Left colon (tissue), 2 donors: Measurements from ENCODE around the gene RNF227. TPM values are rescaled to one million over a fixed set of nuclear protein-coding genes. Genes with fewer than 3 reads are reported as not detected.
A peak's percentile ranks its signal among the peaks of the same experiment; 100 is the strongest.
"Not testable (repeated sequence)": the region's sequence is repeated elsewhere in the genome, so short reads cannot be mapped to it uniquely, and the experiment has no call there.

Experiments used
- ATAC-seq: fragments of 200-7000 bp; cut with Tn5 transposase; one replicate; pipeline ENCODE4 v1.9.1; 2020; ENCODE audit warnings: mild to moderate bottlenecking, moderate library complexity
- DNase-seq, 2 donors: peaks; one replicate each; pipeline ENCODE4 v3.0.0-alpha.2; 2020
- intact Hi-C, 2 donors: fragments of 100-400 bp; cut with DNase I in 1 of 2; cut with micrococcal nuclease in 1 of 2; formaldehyde crosslinking; loops; one replicate each; pipeline versions ENCODE4 v1.11.2 to v1.14.0; 2022; cut with DNase I, micrococcal nuclease
- long read RNA-seq: library from polyadenylated mRNA; unstranded; transcript quantifications from one replicate; pipeline ENCODE4 v2.0.0, GENCODE V29; 2021
- total RNA-seq, 2 donors: library from RNA; stranded (reverse); fragmentation: NEBNext Ultra II Directional; extraction: Animal tissue kit (Norgen Biotek cat#: 25700); gene quantifications; one replicate each; pipeline ENCODE4 v1.2.1, GENCODE V29; 2021
- donor health status: DM: no; HTN: no; CAD: no.
- donor health status: DM: yes; HTN: yes; CAD: no.

RNF227 gene
- total RNA-seq = 1 to 10 TPM; 1.2 to 2.1 TPM
- long read RNA-seq, partial matches to known transcripts = 0 of 2 reads
- long read RNA-seq, other reads (novel, unspliced or antisense) = 0 of 2 reads

DNA sequence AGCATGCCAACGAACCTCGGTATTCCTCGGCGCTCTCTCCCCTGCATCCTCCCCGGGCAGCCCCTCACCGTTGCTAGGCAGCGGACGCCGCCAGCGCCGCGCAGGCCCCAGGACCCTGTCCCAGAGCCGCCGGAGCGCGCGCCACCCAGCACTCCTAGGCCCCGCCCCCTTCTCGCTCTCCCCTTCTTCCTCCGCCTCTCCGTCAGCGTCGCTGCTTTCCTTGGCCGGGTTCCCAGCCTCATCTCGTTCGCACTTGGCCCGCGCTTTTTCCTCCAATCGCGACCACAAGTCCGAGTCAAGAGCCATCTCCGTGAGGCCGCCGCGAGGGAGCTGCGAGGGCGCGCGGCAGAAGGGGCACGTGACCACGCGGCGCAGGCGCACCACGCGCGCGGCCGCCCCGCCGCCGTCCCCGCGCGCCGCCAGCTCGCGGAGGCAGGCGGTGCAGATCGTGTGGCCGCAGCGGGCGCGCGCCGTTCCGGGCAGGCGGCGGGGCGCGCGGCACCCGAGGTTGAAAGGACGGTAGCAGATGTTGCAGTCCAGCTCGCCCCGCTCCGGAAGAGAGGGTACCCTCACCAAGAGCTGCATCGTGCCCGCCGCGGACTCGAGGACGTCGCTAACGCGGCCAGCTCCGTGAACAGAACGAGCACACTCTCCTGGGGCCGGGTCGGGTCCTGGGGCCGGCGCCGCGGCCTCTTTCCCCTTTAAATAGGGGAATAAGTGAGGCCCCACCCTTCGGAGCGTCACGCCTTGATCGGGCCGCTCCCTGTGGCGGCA lies at the start of gene RNF227:
RNF227 (minus strand) TSS at position 679 of the 774 bp plus-strand sequence; CDS start at position 585, 94 bp downstream.
- peak; percentile 95 to 96 for DNase-seq
- intact Hi-C loops = no loop called here
- ATAC-seq = peak; percentile 82

DNA sequence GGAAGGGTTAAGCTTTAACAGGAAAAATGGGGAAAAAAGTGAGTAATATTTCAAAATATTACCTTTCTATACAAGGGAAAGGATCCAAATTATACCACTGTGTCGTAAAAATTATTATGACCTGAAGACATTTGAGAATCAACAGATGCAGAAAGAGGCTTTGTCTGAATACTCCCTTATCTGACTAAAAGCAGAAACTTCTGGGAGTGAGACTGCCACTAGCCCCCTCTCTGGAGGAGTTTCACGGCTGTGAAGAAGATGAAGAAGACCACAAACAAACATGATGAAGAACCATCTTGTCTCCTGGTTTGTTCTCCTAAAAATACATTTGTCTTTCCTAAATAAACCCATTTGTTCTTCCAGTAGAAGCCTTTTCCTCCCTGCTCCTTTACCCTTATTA lies 45.3 kb upstream of the RNF227 start:
- DNase-seq = no peak
- intact Hi-C loops = no loop called here
- ATAC-seq = no peak

DNA sequence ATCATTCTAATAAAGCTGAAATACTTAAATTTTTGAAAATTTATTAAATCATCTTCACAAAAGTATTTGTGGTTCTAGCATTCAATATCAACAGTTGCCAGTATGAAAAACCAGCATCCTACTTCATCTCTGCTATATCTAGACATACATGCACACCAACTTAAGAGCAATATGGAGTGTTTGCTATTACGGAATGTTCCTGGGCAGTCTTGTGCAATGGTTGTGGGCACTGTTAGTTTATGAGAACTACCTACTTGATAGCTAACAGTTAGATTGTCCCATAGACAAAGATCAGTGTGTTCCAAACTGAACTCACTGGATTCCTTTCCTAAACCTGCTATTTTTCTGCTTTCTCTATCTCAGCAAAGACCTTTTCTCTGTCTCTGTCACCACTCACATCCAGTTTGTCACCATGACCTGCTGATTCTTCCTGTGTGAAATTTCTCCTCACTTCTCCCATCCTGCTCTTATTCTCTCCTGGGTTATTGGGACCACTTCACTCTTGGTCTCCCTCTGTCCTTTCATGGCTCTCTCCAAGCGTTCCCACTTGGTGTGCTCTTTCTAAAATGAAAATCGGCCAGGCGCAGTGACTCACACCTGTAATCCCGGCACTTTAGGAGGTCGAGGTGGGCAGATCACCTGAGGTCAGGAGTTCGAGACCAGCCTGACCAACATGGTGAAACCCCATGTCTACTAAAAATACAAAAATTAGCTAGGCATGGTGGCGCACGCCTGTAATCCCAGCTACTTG lies 43.6 kb upstream of the RNF227 start:
- ATAC-seq (no peak), DNase-seq (no peak)
- intact Hi-C loops = no loop called here

DNA sequence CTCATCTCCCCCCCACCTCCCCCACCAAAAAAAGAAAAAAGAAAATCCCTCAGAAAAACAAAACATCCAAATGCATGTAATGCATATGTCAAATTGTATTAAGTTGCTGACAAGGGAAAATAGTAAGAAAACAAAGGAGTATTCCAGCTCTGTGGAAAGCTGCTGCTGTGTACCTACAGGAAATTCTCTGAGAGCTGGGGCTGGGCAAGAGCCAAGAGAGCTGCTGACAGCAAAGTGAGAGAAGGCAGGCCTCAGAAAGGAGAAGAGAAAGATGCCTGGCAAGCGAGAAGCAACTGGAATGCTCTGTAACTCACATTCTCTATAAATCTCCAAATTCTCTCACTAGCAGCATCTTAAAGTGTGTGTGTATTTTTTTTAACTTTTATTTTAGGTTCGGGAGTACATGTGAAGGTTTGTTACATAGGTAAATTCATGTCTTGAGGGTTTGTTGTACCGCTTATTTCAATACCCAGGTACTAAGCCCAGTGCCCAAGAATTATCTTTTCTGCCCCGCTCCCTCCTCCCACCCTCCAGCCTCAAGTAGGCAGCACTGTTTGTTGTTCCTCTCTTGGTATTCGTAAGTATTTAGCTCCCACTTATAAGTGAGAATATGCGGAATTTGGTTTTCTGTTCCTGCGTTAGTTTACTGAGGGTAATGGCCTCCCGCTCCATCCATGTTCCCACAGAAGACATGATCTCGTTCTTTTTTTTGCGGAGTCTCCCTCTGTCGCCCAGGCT lies 40.3 kb upstream of the RNF227 start:
- intact Hi-C loops = no loop called here
- ATAC-seq = no peak
- peak; percentile 27 to 48 for DNase-seq

DNA sequence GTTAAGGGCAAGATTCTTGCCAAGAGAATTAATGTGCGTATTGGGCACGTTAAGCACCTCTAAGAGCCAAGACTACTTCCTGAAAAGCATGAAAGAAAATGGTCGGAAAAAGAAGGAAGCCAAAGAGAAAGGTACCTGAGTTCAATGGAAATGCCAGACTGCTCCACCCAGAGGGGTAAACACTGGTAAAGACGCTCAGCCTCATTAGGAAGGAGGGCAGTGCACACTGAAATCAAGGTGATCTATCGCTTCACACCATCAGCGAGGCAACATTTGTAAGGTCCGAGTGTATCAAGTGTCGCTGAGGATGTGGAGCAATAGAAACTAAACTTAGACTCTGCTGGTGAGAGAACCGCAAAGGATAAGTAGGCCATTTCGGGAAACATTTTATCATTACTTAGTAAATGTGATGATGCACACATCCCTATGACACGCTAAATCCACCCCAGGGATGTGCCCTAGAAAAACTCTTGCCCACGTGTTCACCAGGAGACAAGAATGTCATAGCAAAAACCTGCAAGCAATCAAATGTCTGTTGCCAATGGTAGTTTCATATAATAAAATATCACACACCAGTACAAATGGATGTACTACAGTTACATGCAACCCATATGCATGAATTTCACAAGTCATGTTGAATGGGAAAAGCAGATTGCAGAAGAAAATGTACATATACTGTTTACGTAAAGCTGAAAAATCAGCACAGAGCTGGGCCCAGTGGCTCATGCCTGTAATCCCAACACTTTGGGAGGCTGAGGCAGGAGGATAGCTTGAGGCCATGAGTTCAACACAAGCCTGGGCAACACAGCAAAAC lies 39.5 kb upstream of the RNF227 start:
- ATAC-seq (no peak), DNase-seq (no peak)
- intact Hi-C loops = no loop called here

DNA sequence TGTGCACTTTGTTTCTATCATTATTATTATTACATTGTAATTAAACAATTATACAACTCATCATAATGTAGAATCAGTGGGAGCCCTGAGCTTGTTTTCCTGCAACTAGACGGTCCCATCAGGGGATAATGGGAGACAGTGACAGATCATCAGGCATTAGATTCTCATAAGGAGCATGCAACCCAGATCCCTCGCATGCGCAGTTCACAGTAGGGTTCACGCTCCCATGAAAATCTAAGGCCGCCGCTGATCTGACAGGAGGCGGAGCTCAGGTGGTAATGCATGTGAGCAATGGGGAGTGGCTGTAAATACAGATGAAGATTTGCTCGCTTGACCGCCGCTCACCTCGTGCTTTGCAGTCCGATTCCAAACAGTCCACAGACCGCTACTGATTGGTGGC lies 37.2 kb upstream of the RNF227 start:
- intact Hi-C loops, DNase-seq, ATAC-seq: not testable (repeated sequence)

DNA sequence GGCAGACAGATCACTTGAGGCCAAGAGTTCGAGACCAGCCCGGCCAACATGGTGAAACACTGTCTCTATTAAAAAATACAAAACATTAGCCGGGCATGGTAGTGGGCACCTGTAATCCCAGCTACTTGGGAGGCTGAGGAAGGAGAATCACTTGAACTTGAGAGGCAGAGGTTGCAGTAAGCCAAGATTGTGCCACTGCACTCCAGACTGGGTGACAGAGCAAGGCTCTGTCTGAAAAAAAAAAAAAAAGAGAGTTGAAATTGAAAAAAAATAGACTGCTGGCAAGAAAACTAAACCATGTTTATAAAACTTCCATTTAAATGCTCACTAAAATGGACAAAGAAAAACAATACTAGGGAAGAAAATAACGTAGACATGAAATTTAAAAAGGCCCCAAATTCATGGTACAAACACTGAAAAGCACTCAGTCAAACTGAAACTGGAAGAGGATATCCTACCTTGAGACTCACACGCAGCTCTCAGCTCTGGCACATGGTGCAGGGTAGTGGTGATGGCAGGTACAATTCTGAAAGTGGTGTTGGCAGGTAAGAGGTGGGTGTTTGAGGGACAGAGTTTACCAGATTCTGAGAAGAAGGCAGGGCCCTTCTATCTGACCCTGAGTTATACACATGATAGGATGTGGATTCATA lies 35.2 kb upstream of the RNF227 start:
- DNase-seq = no peak
- intact Hi-C loops = no loop called here
- no peak for ATAC-seq

DNA sequence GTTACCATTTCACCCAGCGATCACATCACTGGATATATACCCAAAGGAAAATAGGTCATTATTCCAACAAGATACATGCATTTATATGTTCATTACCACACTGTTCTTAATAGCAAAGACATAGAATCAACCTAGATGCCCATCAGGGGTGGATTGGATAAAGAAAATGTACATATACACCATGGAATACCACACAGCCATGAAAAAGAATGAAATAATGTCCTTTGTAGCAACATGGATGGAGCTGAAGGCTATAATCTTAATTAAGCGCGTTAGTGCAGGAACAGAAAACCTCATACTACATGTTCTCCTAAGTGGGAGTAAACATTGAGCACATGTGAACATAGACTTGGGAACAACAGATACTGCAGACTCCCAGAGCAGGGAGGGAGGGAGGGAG lies 34.5 kb upstream of the RNF227 start:
- intact Hi-C loops = no loop called here
- ATAC-seq (no peak), DNase-seq (no peak)

DNA sequence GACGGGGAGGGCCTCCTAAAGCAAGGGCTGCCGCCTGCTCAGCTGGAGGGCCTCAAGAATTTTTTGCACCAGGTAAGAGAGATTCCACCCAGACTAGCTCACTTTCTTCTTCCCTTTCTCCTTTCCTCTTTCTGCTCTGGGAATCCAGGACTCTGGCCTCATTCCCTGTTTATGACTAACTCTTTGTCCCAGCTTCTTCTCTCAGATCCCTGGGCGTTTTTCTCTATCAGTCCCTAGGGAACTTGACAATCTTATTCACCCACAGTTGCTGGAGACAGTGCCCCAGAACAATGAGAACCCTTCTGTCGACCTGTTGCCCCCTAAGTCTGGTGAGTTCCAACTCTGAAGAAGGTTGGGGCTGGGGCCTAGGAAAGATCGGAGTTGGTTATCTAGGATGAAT lies 31.6 kb upstream of the RNF227 start:
- ATAC-seq = no peak
- intact Hi-C loops = no loop called here
- DNase-seq = no peak

DNA sequence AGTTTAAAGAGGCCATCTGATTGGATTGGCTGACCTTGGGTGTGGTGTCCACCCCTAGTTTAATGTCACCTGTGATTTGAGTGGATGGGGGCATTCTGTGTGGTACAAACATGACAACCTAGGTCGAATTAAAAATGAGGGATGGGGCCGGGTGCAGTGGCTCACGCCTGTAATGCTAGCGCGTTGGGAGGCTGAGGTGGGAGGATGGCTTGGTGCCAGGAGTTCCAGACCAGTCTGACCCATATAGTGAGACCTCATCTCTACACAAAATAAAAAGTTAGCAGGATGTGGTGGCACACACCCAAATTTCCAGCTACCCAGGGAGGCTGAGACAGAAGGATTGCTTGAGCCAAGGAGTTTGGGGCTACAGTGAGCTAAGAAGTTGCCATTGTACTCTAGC lies 30.4 kb upstream of the RNF227 start:
- ATAC-seq (no peak), DNase-seq (no peak)
- intact Hi-C loops = no loop called here

DNA sequence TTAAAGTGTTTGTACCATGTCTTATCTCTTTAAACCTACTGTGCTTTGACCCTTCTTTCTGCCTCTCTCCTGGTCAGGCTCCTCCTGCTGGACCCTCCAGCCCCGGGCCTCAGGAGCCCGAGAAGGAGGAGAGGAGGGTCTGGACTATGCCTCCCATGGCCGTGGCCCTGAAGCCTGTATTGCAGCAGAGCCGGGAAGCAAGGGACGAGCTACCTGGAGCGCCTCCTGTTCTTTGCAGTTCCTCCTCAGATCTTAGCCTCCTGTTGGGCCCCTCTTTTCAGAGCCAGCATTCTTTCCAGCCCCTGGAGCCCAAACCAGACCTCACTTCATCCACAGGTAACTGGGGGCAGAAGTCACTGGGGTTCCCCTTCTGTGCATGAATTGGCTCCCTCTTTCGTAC lies 29.6 kb upstream of the RNF227 start:
- ATAC-seq (no peak), DNase-seq (no peak)
- intact Hi-C loops = no loop called here

DNA sequence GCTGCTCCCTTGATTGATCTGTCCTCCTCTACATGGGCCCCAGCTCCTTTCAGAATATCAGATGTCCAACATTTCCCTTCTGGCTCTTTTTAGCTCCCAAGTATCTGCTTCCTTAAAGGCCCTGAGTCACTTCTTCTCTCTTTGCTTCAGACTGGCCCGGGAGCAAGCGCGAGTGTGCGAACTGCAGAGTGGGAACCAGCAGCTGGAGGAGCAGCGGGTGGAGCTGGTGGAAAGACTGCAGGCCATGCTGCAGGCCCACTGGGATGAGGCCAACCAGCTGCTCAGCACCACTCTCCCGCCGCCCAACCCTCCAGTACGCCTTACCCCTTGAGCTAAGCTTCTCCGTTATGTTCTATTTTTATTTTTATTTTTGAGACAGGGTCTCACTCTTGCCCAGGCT lies 28.2 kb upstream of the RNF227 start:
- no peak for ATAC-seq
- intact Hi-C loops = loop anchor here in 1 of 2 donors (5.0 kb wide), 1 partner anchor 33 kb away; no protein-coding TSS in a partner anchor
- no peak for DNase-seq

DNA sequence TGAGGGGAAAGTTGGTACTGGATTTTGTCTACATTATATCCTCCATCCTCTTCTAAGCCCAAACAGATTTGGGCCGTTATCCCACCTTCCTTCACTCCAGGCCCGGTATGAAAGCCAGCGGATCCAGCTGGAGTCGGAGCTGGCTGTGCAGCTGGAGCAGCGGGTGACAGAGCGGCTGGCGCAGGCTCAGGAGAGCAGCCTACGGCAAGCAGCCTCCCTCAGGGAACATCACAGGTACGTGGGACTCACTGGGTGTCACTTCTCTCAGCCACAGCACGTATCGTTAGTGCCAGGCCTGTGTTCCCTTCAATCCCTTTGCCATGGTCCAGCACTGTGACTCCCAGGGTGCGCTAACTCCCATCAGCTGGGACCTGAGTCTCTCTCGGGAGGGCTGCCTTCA lies 27.2 kb upstream of the RNF227 start:
- DNase-seq (no peak), ATAC-seq (no peak)
- intact Hi-C loops = loop anchor here in 1 of 2 donors (5.0 kb wide), 1 partner anchor 34 kb away; no protein-coding TSS in a partner anchor

DNA sequence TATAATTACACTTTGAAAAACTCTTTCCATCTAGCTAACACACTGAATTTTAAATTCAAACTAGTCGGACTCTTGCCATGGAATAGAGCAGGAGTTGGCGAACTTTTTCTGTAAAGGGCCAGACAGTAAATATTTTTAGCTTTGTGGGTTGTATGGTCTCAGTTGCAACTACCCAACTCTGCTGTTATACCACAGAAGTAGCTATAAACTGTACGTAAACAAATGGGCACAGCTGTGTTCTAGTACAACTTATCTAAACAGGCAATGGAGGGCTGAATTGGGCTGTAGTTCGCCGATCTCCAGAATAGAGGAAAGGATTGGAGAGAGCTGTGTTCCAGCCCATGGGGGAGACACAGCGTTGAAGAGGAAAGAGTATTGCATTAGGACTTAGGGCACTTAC lies 24.7 kb upstream of the RNF227 start:
- intact Hi-C loops = loop anchor here in 1 of 2 donors (5.0 kb wide), 1 partner anchor 37 kb away; no protein-coding TSS in a partner anchor
- no peak for DNase-seq
- no peak for ATAC-seq

DNA sequence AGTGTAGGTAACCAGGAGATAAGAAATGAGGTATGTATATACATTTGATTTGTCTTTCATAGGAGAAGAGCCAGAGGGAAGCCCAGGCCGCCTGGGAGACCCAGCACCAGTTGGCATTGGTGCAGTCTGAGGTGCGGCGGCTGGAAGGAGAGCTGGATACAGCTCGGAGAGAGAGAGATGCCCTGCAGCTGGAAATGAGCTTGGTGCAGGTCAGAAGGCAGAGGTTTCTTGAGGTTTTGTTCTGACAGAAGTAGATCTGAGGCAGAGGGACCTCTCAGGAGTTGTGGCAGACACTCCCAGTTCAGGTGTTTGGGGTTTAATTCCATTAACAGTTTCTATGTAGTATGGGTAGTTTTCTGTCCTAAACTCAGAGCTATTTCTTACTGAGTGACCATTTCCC lies 23.9 kb upstream of the RNF227 start:
- DNase-seq = no peak
- no peak for ATAC-seq
- intact Hi-C loops = loop anchor here in 1 of 2 donors (5.0 kb wide), 1 partner anchor 37 kb away; no protein-coding TSS in a partner anchor

DNA sequence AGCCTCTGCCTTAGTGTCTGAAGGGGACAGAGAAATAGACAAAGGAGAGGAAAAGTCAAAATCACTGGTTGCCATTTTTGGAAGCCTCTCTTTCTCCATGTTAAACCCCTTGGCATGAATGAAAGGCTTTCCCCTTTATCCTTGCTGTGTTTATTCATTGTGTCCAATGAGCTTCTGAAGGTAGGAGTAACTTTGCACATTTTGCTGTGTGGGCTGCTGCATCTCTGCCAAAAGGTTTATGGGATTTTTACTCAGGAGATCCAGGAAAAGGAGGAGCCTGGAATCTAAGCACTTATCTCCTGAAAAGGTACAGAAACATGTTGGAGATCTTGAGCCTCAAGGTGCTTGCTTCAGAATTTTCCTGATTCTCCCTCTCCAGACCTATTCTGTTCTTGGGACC lies 19.8 kb upstream of the RNF227 start:
- DNase-seq = no peak
- ATAC-seq = no peak
- intact Hi-C loops = no loop called here

DNA sequence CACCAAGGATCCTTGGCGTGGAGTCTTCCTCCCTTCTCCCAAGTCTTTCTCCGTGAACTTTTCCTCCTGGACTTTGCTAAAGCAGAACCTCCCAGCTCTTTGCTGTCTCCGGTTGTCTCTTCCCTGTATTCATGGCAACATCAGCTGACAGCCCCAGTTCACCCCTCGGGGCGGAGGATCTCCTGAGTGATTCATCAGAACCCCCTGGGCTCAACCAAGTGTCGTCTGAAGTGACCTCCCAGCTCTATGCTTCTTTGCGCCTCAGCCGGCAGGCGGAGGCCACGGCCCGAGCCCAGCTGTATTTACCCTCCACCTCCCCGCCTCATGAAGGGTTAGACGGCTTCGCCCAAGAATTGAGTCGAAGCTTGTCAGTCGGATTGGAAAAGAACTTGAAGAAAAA lies 16.9 kb upstream of the RNF227 start:
- intact Hi-C loops = no loop called here
- DNase-seq (peak; percentile 56 to 63), ATAC-seq (peak; percentile 41)

DNA sequence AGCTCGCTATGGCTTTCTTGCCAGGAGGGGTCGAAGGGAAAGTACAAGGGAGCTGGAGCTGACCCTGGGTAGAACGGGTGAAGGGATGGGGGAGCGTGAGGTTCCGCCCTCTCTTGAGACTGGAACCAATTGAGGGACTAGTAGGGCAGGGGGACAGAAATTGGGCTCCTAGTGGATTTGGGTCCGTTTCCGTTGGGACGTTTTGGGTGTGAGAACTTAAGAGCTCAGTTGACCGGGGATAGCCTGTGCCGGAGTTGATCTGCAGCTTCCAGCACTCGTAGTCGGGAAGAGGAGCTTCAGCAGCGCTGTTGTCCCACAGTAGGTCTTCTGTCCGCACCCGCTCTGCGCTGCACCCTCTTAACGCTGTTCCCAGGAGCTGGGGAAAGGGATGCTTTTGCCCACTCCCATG lies 16.4 kb upstream of the RNF227 start:
- intact Hi-C loops = no loop called here
- DNase-seq (peak; percentile 33 to 54), ATAC-seq (peak; percentile 35)
